Measurements from ENCODE around the gene PTPN23. TPM values are rescaled to one million over a fixed set of nuclear protein-coding genes. Genes with fewer than 3 reads are reported as not detected.

The PTPN23 gene
- total and polyA plus RNA-seq, 2 of the 8 experiments (the other 6 are each of a cell fraction or from before 2014, with no cell fraction given): 2.9 to 46.7 TPM

DNA sequence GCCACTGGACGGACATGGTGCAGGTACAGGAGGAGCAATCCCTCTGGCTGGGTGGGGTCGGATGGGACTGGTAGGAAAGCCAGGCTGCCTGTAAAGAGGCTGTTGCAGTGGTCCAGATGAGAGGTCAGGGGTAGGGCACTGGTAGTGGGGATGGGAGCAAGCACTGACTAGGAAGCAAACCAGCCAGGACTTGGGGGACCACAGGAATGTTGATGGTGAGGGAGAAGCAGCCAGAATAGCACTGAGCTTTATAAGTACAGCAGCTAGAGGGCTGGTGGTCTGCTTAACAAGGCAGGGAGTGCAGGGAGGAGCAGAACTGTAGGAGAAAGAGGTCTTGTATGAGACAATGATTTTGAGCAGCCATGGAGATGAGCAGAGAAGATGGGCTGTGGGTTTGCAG is 38.7 kb upstream of the PTPN23 start (continued):
- TF ChIP-seq GTF2F1 (IDR thresholded peaks at IDR 0.05; ENCODE audit: borderline replicate concordance, low read depth, low read length) (no peak), CBX8 (IDR thresholded peaks at IDR 0.05; ENCODE audit: borderline replicate concordance, low read depth, low read length) (no peak), TBP (IDR thresholded peaks at IDR 0.05; ENCODE audit: low read depth, low read length) (no peak), SAP30 (IDR thresholded peaks at IDR 0.05; ENCODE audit: insufficient read depth, insufficient replicate concordance, low read length) (no peak)
